Measurements from ENCODE around the gene CNKSR3.

The CNKSR3 gene

DNA sequence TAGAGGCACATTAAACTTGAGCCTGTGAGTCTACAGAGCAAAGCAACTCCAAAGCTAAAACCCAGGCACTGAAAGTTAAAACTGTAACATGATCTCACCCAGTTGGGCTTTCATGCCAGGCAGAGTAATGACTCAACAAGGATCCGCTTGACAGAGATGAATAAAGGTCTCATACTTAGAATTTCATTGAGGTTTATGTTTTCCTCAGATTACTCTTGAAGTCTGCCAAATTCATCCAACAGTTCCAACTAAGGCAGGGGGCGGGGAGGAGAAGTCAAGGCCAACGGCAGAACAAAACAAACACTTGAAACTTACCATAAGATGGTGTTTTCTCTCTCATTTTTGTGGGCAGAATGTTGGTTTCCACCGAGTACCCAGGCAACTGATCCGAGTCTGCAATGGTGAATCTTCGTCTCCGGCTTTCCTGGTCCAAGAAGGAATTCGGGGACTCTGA, 99.8 kb downstream of the CNKSR3 start:
- DNase-seq = no peak

- DNase-seq = no peak
Measured at GRCh38 chr6:154408891-154409500, 101.5 kb downstream of the CNKSR3 start.

DNA sequence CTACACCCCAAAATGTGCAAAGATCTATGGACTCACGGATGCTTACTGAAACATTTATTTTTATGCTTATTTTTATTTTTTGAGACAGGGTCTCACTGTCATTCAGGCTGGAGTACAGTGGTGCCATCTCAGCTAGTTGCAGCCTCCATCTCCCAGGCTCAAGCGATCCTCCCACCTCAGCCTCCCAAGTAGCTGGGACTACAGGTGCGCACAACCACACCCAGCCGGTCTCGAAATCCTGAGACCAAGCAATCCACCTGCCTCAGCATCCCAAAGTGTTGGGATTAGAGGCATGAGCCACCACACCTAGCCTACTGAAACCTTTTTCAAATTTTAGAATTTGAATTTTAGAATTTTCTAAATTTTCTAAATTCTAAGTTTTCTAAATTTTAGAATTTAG, 103.0 kb downstream of the CNKSR3 start:
- DNase-seq = no peak

- DNase-seq = no peak
Measured at GRCh38 chr6:154406869-154407268, 103.6 kb downstream of the CNKSR3 start.

DNA sequence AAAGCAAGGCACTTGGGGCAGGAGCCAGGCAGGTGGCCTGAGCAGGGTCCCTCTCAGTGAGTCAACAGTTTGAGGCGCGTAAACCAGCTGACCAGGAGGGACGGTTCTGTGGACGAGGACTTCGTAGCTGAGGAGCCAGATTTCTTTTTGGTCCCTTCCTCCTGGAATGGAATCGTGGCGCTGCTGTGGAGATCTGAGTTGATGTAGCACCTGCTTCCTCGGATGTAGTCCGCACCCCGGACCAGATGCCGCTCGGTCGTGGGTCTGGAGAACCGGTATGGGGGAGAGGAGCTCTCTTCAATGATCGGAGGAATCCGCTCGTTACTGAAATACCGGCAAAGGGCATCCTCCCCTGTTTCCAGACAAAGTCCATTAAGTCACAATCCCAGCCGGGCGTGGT, 104.2 kb downstream of the CNKSR3 start:
- DNase-seq = no peak

GRCh38 chr6:154404791-154405400, 105.6 kb downstream of the CNKSR3 start:
- DNase-seq = no peak

DNA sequence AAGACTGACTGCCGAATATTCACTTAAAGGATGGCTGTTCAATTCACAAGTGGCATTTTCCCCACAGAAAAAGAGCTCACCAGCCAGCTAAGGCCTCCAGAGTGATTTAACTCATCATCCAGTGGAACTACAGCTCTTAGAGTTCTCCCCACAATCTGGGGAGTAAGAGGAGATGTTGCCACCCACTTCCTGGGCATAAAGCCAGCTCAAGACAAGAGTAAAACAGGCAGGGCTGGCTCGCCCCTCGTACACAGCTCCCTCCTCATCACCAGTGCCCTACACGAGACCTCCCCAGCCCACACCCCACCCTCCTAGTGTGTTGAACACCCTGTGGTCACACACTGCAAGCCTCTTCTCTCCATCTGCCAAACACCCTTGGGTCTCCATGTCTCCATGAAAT, 106.7 kb downstream of the CNKSR3 start:
- no peak for DNase-seq

- no peak for DNase-seq
Measured at GRCh38 chr6:154402081-154402780, 108.3 kb downstream of the CNKSR3 start.

DNA sequence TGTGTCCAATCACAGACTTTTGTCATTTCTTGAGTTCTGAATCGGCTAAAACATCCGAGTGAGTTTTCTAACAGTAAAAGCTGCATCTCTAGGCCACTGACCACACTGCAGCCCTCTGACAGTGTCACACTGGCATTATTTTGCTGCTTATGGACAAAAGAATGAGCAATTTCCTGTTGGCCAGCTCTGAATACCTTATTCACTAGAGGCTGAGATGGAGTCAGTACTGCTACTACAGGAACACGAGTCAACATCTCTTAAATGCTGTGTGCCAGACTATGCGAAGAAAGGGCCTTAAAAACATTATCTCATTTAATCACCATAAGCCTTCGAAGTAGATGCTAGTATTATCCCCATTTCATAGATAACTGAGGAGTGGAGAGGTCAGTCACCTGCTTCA, 111.4 kb downstream of the CNKSR3 start:
- DNase-seq = no peak

DNA sequence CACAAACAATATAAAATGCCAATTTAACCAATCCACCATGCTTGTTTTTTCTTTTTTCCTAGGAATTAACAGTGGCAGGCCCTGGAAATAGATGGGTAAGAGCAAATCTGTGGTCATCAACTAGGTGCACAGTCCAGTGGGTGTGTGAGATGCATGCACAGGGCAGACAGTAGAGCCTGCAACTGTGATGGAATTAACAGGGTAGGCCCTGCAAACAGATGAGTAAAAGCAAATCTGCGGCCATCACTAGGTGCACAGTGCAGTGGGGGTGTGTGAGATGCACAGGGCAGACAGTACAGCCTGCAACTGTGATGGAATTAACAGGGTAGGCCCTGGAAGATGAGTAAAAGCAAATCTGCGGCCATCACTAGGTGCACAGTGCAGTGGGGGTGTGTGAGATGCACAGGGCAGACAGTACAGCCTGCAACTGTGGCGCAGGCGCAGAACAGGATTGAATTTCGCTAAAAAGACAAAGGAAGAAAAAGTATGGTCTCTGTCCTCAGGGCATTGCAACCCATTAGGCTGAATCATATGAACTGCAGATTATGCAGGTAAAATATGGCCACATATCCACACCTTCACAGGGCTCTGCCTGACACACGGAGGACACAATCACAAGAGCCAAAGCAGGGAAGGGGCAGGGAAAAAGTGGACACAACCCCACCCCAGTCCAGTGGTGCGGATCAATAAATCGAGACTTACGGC, 112.8 kb downstream of the CNKSR3 start:
- DNase-seq = no peak

DNA sequence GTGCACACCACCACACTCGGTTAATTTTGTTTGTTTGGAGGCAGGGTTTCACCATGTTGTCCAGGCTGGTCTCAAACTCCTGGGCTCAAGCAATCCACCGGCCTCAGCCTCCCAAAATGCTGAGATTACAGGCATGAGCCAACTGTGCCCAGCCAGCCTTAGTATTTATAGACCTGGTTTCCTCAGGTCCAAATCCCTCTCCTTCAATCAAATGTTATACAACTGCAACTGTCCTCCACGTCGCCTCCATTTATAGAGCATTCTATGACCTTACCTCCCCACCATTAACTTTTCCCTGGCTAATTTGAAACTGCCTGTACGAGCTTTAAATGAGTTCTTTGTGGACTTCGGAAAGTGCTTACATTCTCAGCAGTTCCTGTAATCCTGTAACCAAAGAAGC, 114.6 kb downstream of the CNKSR3 start:
- no peak for DNase-seq

DNA sequence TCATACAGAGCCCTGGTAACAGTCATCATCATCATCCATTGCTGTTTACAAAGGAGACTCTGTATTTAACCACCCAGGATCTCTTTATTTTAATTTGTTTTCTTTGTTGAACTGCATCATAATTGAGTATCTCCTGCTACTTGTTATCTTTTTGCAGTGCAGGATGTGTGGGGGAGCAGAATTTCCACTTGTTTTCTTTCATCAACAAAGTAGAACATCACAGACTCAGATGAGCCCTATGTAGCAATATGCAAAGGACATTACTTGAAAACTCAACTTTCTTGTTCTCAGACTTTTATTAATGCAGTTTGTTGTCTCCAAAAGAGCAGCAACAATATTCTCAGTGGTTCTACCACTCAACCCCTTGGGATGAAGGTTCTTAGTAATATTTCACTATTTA, 115.2 kb downstream of the CNKSR3 start:
- no peak for DNase-seq

- no peak for DNase-seq
Measured at GRCh38 chr6:154394571-154394970, 115.9 kb downstream of the CNKSR3 start.

DNA sequence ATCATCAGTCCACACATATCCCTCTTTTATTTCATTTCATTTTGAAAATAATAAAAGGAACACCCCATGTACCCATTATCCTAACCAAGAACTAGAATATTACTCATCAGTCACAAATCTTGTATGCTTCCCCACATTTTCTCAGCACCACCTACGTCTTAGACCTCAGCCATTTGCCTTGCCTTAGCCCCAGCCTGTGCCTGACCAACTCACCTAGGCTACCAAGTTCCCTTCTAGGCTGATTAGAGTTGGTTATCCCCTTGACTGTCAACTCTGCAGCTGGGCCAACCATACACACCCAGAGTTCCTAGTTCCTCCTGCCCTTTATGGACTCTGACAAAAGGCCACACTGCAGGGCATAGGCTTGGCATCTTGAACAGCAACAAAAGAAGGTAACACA, 120.5 kb downstream of the CNKSR3 start:
- DNase-seq = no peak

DNA sequence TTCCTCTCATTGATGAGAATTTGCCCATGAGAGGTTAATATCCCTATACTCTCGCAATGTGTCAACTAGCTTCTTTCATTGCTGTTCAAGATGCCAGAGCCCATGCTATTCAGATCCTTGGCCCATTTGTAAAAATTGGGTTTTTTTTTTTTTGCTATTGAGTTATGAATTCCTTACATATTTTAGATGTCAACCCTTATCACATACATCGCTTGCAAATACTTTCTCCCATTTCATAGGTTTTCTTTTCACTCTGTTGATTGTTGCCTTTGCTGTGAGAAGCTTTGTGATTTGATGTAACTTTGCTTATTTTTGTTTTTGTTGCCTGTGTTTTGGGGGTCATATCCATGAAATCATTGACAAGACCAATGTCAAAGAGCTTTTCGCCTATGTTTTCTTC, 121.7 kb downstream of the CNKSR3 start:
- no peak for DNase-seq

- DNase-seq = no peak
Measured at GRCh38 chr6:154386848-154387717, 123.4 kb downstream of the CNKSR3 start.

GRCh38 chr6:154384191-154384590, 126.3 kb downstream of the CNKSR3 start:
- no peak for DNase-seq

- no peak for DNase-seq
Measured at GRCh38 chr6:154383273-154383672, 127.2 kb downstream of the CNKSR3 start.

DNA sequence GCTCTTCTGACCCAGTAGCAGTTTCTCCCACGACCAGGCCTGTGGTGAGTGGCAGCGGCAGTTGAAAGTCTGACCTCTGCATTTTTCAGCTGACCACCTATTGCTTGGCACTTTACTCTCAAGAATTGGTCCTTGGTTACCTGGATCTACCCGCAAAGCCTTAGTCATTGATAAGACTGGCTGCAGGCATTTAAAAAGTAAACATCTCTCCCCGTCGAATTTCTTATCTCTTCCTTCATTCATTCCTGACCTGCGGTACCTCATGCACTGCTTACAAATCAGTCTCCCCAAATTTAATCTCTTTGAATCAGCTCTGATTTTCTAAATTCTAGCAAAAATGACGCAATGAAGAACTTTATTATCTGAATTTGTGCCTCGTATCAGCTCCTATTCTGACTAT, 127.7 kb downstream of the CNKSR3 start:
- no peak for DNase-seq

GRCh38 chr6:154381548-154381947, 128.9 kb downstream of the CNKSR3 start:
- DNase-seq = no peak

DNA sequence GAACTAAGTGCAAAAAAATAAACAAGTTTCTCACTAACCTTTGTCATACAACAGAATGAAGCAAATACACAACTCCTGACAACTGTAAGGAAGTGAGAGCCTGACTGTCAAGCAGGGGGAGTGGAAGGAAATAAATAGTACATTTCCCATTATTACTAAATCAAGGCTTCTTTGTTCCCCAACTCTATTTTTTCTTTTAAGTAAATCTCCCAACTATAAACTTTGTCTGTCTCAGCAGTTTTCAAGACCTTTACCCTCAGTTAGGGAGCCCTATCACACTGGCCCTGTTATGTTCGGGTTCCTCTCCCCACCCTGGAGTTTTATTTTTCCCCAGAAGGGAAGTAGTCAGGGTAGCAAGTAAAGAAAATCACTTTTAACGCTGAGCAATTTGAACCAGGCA, 129.7 kb downstream of the CNKSR3 start:
- DNase-seq = no peak

DNA sequence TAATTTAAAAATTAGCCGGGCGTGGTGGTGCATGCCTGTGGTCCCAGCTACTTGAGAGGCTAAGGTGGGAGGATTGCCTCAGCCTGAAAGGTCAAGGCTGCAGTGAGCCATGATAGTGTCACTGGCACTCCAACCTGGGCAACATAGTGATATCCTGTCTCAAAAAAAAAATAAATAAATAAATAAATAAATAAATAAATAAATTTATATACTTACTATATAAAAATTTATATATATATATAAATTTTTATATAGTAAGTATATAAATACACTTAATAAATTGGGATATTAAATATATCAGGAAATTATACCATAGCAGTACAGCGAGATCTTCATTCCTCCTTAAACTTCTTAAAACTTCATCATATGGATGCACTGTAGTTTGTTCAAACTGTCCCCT, 130.9 kb downstream of the CNKSR3 start:
- no peak for DNase-seq

- DNase-seq = no peak
Measured at GRCh38 chr6:154378518-154378917, 132.0 kb downstream of the CNKSR3 start.

All from cerebellar nuclear complex (tissue), 1 donor.